Measurements from ENCODE around the gene IMPACT. TPM values are rescaled to one million over a fixed set of nuclear protein-coding genes. Genes with fewer than 3 reads are reported as not detected.

IMPACT gene
- total RNA-seq, 1 donor from 2014 or later = 32.3 TPM

GRCh38 chr18:24397131-24397693 lies 29.3 kb upstream of the IMPACT start:
- Mint-ChIP-seq H3K4me3 (ENCODE audit: unreplicated experiment) (peak overlapping the region; percentile 91), H3K9me3 (ENCODE audit: unreplicated experiment) (no peaks in the 10 kb centered on the region), H3K4me1 (ENCODE audit: low read depth, unreplicated experiment) (peaks cover 18% of the 10 kb centered on the region), H3K27ac (ENCODE audit: unreplicated experiment) (peak overlapping the region; percentile 78), H3K27me3 (ENCODE audit: low read depth, unreplicated experiment) (no peaks in the 10 kb centered on the region), H3K36me3 (ENCODE audit: low read depth, unreplicated experiment) (no peaks in the 10 kb centered on the region)
- Histone ChIP-seq H3K9ac (ENCODE audit: low read length) (peak overlapping the region; percentile 84), H3K4me1 (ENCODE audit: insufficient read depth, low read length) (peaks cover 10% of the 10 kb centered on the region), H3K79me2 (ENCODE audit: insufficient read depth, low read length) (peaks cover 5% of the 10 kb centered on the region), H3K4me2 (ENCODE audit: low read length) (peak overlapping the region; percentile 96), H4K20me1 (ENCODE audit: insufficient read depth, low read length) (no peaks in the 10 kb centered on the region), H3K9me3 (ENCODE audit: insufficient read depth, low read depth, low read length) (no peaks in the 10 kb centered on the region), H3K4me3 (ENCODE audit: insufficient read depth, low read depth, low read length) (peak overlapping the region; percentile 90), H3K27ac (ENCODE audit: low read depth, low read length) (peak overlapping the region; percentile 76), H3K27me3 (ENCODE audit: insufficient read depth, low read length) (no peaks in the 10 kb centered on the region), H3K36me3 (ENCODE audit: insufficient read depth, low read length) (no peaks in the 10 kb centered on the region), H2AFZ (ENCODE audit: low read depth, low read length) (peak overlapping the region; percentile 98)
- DNase-seq (ENCODE audit: low read depth) = peak; percentile 75
- TF ChIP-seq CTCF (IDR thresholded peaks at IDR 0.05; ENCODE audit: insufficient read depth, low read depth, low read length) (no peak), EZH2 (IDR thresholded peaks at IDR 0.05; ENCODE audit: insufficient read depth, low read length) (no peak)
- no peak for FAIRE-seq

- Mint-ChIP-seq H3K27ac (ENCODE audit: unreplicated experiment) (peak within 1 kb of the TSS; percentile 96), H3K9me3 (ENCODE audit: unreplicated experiment) (no peaks in the 10 kb centered on the region), H3K4me1 (ENCODE audit: low read depth, unreplicated experiment) (peaks cover 18% of the 10 kb centered on the region), H3K4me3 (ENCODE audit: unreplicated experiment) (peak within 1 kb of the TSS; percentile 91), H3K27me3 (ENCODE audit: low read depth, unreplicated experiment) (no peaks in the 10 kb centered on the region), H3K36me3 (ENCODE audit: low read depth, unreplicated experiment) (no peaks in the 10 kb centered on the region)
- Histone ChIP-seq H2AFZ (ENCODE audit: low read depth, low read length) (peak within 1 kb of the TSS; percentile 98), H3K4me1 (ENCODE audit: insufficient read depth, low read length) (peaks cover 10% of the 10 kb centered on the region), H3K36me3 (ENCODE audit: insufficient read depth, low read length) (no peaks in the 10 kb centered on the region), H3K9ac (ENCODE audit: low read length) (peak within 1 kb of the TSS; percentile 84), H3K79me2 (ENCODE audit: insufficient read depth, low read length) (peaks cover 5% of the 10 kb centered on the region), H3K4me2 (ENCODE audit: low read length) (peak within 1 kb of the TSS; percentile 96), H4K20me1 (ENCODE audit: insufficient read depth, low read length) (no peaks in the 10 kb centered on the region), H3K4me3 (ENCODE audit: insufficient read depth, low read depth, low read length) (peak within 1 kb of the TSS; percentile 90), H3K27ac (ENCODE audit: low read depth, low read length) (peak within 1 kb of the TSS; percentile 76), H3K9me3 (ENCODE audit: insufficient read depth, low read depth, low read length) (no peaks in the 10 kb centered on the region), H3K27me3 (ENCODE audit: insufficient read depth, low read length) (no peaks in the 10 kb centered on the region)
- TF ChIP-seq CTCF (IDR thresholded peaks at IDR 0.05; ENCODE audit: insufficient read depth, low read depth, low read length) (no peak), EZH2 (IDR thresholded peaks at IDR 0.05; ENCODE audit: insufficient read depth, low read length) (no peak)
- FAIRE-seq = no peak
- peak; percentile 82 for DNase-seq (ENCODE audit: low read depth)
Observed at GRCh38 chr18:24397694-24398368, 28.6 kb upstream of the IMPACT start, which contains the start of gene OSBPL1A. Gene OSBPL1A (minus strand): TSS chr18:24397824. CDS start chr18:24377533, 20,291 bp downstream.

- Histone ChIP-seq H3K4me2 (ENCODE audit: low read length) (peak overlapping the region; percentile 96), H3K79me2 (ENCODE audit: insufficient read depth, low read length) (peaks cover 5% of the 10 kb centered on the region), H3K27ac (ENCODE audit: low read depth, low read length) (peak overlapping the region; percentile 49), H2AFZ (ENCODE audit: low read depth, low read length) (peak overlapping the region; percentile 68), H3K9me3 (ENCODE audit: insufficient read depth, low read depth, low read length) (no peaks in the 10 kb centered on the region), H3K4me1 (ENCODE audit: insufficient read depth, low read length) (peaks cover 10% of the 10 kb centered on the region), H3K9ac (ENCODE audit: low read length) (peak overlapping the region; percentile 59), H3K36me3 (ENCODE audit: insufficient read depth, low read length) (no peaks in the 10 kb centered on the region), H3K27me3 (ENCODE audit: insufficient read depth, low read length) (no peaks in the 10 kb centered on the region), H3K4me3 (ENCODE audit: insufficient read depth, low read depth, low read length) (peak overlapping the region; percentile 57), H4K20me1 (ENCODE audit: insufficient read depth, low read length) (no peaks in the 10 kb centered on the region)
- Mint-ChIP-seq H3K4me1 (ENCODE audit: low read depth, unreplicated experiment) (peaks cover 18% of the 10 kb centered on the region), H3K9me3 (ENCODE audit: unreplicated experiment) (no peaks in the 10 kb centered on the region), H3K27me3 (ENCODE audit: low read depth, unreplicated experiment) (no peaks in the 10 kb centered on the region), H3K27ac (ENCODE audit: unreplicated experiment) (peak overlapping the region; percentile 96), H3K36me3 (ENCODE audit: low read depth, unreplicated experiment) (no peaks in the 10 kb centered on the region), H3K4me3 (ENCODE audit: unreplicated experiment) (peak overlapping the region; percentile 86)
- FAIRE-seq = no peak
- DNase-seq (ENCODE audit: low read depth) = peak; percentile 51
- TF ChIP-seq CTCF (IDR thresholded peaks at IDR 0.05; ENCODE audit: insufficient read depth, low read depth, low read length) (no peak), EZH2 (IDR thresholded peaks at IDR 0.05; ENCODE audit: insufficient read depth, low read length) (no peak)
Observed at GRCh38 chr18:24398540-24398939, 27.9 kb upstream of the IMPACT start.

Measured in astrocyte (in vitro differentiated cells and primary cell).